ENCODE data around the gene COL4A1.
A peak's percentile ranks its signal among the peaks of the same experiment; 100 is the strongest.

COL4A1 gene

DNA sequence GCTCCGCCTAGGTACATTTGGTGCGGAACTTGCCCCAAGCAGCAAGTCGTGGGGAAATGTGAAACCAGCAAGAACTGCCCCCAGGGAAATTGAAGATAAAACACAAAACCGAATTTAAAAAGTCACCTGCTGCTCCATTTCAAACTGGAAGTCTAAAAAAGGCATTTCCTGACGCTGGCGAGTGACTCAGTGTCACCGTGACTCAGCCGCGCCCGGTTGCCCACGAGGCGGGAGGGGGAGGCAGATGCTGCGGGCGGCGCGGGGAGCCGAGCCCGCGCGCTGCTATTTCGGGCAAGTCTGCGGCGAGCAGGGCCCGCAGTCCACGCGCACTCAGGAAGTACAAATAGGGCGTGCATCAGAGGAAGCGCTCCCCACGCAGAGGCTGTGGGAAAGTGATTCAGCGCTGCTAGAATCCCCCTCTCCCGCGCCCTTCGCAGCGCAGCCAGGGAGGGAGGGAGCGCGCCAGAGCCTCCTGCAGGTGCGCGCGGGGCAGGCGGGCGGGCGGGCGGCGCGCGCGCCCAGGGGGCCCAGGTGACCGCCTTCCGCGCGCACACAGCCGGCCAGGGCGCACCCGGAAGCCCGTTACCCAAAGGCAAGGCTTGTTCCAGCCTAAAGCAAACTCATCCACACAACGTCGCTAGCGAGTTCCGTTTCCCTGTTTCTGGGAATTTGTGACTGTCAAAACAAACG lies 168.8 kb downstream of the COL4A1 start:
- TF ChIP-seq, protein P1, sequence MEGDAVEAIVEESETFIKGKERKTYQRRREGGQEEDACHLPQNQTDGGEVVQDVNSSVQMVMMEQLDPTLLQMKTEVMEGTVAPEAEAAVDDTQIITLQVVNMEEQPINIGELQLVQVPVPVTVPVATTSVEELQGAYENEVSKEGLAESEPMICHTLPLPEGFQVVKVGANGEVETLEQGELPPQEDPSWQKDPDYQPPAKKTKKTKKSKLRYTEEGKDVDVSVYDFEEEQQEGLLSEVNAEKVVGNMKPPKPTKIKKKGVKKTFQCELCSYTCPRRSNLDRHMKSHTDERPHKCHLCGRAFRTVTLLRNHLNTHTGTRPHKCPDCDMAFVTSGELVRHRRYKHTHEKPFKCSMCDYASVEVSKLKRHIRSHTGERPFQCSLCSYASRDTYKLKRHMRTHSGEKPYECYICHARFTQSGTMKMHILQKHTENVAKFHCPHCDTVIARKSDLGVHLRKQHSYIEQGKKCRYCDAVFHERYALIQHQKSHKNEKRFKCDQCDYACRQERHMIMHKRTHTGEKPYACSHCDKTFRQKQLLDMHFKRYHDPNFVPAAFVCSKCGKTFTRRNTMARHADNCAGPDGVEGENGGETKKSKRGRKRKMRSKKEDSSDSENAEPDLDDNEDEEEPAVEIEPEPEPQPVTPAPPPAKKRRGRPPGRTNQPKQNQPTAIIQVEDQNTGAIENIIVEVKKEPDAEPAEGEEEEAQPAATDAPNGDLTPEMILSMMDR (IDR thresholded peaks at IDR 0.05; ENCODE audit: insufficient read depth, low read depth, low read length, missing control alignments): peak; percentile 28
- H3K4me3 ChIP-seq (ENCODE audit: low read length): peak overlapping the region; percentile 54
- DNase-seq (ENCODE audit: low read depth): peak; percentile 84

GRCh38 chr13:110137680-110138009 lies 169.3 kb downstream of the COL4A1 start:
- H3K4me3 ChIP-seq (ENCODE audit: low read length): peak overlapping the region; percentile 54
- no peak for DNase-seq (ENCODE audit: low read depth)
- TF ChIP-seq, protein P1 (IDR thresholded peaks at IDR 0.05; ENCODE audit: insufficient read depth, low read depth, low read length, missing control alignments): peak; percentile 28

- no peak overlapping the region for H3K4me3 ChIP-seq (ENCODE audit: low read length)
- TF ChIP-seq, protein P1 (IDR thresholded peaks at IDR 0.05; ENCODE audit: insufficient read depth, low read depth, low read length, missing control alignments): no peak
- no peak for DNase-seq (ENCODE audit: low read depth)
Observed at GRCh38 chr13:110136660-110137585, 170.0 kb downstream of the COL4A1 start.

GRCh38 chr13:110135977-110136597 lies 170.9 kb downstream of the COL4A1 start:
- TF ChIP-seq, protein P1 (IDR thresholded peaks at IDR 0.05; ENCODE audit: insufficient read depth, low read depth, low read length, missing control alignments): no peak

DNA sequence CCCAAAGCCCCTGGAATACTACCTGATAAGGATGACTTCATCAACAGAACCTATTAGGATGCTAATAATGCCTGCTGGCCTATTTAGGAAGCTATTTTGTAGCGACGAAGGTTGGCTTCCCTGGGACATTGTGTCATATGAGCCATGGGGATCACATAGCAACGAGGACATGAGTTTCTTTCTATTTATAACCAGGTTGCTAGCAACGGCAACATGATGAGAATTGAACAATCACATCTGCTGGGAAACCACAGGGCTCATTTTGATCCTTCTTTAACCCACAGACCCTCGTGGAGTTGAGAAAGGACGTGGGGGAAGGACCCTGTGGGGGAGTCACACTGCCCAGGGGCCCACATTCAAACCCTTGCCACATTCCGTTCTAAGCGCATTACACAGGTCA lies 172.2 kb downstream of the COL4A1 start:
- no peak overlapping the region for H3K4me3 ChIP-seq (ENCODE audit: low read length)
- DNase-seq (ENCODE audit: low read depth): no peak
- TF ChIP-seq, protein P1 (IDR thresholded peaks at IDR 0.05; ENCODE audit: insufficient read depth, low read depth, low read length, missing control alignments): no peak

More at GRCh38 chr13:110135977-110136597, 170.9 kb downstream of the COL4A1 start:
- no peak for DNase-seq (ENCODE audit: low read depth)
- H3K4me3 ChIP-seq (ENCODE audit: low read length): no peak overlapping the region

DNA sequence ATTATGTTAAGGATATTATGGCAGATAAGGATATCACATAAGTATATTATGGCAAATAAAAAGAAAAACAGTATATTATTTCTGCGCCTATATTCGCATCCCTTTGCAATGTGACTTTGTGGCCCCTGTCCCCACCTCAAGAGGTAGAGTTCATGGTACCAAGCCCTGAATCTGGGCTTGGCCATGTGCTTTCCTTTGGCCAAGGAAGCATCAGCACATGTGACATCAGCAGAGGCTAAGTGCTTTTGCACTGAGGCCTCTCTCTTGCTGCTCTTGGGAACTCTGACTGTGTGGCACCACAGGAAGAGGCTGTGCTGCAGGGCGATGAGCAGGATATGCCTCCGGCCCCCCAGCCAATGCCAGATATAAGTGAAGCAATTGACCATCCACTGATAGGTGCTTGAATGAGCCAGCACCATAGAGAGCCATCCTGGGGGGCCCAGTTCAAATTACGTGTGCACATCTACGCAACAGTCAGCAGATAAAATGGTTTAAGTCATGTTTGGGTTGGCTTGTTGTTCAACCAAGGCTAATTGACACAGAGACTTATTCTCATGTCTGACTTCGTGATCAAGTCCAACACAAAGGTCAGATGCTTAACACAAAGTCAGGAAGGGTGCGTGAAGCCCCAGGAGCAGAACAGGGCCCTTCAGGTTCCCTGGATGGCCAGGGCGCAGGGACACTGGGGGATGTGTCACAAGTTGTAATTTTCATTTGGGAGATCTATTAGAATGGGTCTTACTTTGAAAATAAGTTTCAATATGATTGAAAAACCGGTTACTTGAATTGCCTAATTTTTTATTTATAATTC lies 173.3 kb downstream of the COL4A1 start:
- H3K4me3 ChIP-seq (ENCODE audit: low read length): no peak overlapping the region
- no peak for DNase-seq (ENCODE audit: low read depth)
- TF ChIP-seq, protein P1 (IDR thresholded peaks at IDR 0.05; ENCODE audit: insufficient read depth, low read depth, low read length, missing control alignments): no peak

All from epithelial cell of esophagus (primary cell).